Activated CD4-positive, CD25-positive, alpha-beta regulatory T cell treated with anti-CD3 and anti-CD28 coated beads, Interleukin-2, amount 50 U/mL, for 16 hours (primary cell): ENCODE data around the gene DHODH.
"Not testable (repeated sequence)": the region's sequence is repeated elsewhere in the genome, so short reads cannot be mapped to it uniquely, and the experiment has no call there.

Experiments used
- DNase-seq: peaks from one replicate; pipeline ENCODE4 v3.0.0-alpha.2; 2020; ENCODE audit warnings: low read depth, low spot score

The DHODH gene

DNA sequence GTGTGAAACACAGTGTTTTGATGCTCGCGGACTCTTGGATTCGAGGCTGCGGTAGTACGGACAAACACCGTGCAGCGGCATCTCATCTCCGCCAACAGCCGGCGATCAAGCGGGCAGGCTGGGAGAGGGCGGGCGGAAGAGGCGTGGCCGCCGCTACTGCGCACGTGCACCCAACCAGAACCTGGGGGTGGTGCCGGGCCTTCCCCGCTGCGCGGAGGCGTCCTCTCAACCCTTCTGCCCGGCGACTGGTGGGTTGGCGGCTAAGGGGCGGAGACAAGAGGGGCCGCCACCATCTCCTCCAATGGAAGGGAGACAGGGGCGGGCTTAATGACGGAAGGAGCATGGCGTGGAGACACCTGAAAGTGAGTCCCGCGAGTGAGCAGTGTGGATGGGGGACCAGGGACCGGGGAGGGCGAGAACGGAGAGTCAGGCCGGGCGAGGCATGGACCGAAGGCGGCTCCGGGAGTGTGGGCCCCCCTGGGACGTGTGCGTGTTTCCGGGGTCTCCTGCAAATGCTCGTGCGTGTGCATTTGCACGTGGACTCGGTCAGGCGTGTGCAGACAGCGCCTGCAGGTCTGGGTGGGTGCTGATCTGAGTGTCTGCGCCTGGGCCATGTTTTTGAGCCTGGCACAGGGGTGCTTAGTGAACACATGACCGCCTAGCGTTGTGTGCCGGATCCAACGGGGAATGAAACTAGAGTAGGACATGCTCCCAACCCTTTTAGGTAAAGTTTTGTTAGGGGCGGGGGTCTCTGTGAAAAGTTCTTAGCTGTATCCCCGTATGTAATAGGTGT, at the start of gene DHODH:
DHODH (plus strand) TSS at position 321 of the 793 bp plus-strand sequence; CDS start at position 342, 21 bp downstream.
- peak; percentile 97 for DNase-seq

DNA sequence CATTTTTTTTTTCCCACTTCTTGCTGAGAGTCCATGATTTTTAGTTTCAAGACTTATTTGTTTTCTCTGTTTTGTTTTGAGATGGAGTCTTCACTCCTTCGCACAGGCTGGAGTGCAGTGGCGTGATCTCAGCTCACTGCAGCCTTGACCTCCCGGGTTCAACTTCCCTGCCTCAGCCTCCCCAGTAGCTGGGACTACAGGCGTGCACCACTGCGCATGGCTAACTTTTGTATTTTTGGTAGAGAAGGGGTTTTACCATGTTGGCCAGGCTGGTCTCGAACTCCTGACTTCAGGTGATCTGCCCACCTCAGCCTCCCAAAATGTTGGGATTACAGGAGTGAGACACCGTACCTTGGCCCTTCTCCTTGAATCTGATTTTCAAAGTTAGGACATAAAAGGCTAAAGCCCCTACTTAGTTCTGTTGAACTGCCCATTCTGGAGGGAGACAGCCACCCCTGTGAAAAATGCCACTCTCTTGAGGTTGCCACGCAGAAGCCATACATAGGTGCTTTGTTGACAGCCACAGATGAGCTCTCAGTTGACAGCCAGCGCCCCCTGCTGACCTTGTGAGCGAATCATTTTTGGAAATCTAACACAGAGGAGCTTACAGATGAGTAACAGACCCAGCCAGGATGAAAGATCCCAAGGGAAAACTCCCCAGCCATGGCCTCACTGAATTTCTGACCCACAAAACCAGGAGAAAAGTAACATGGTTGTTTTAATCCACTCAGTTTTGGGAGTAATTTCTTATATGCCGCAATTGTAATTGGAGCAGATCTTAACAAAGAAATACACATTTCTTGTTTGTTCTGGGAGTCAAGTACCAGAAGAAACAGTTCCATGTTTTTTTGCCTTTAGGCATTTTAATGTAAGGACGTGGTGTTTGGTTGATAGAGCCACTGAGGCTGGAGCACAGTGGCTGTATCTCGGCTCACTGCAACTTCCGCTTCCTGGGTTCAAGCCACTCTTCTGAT, 47.2 kb upstream of the DHODH start:
- peak; percentile 71 for DNase-seq

DNA sequence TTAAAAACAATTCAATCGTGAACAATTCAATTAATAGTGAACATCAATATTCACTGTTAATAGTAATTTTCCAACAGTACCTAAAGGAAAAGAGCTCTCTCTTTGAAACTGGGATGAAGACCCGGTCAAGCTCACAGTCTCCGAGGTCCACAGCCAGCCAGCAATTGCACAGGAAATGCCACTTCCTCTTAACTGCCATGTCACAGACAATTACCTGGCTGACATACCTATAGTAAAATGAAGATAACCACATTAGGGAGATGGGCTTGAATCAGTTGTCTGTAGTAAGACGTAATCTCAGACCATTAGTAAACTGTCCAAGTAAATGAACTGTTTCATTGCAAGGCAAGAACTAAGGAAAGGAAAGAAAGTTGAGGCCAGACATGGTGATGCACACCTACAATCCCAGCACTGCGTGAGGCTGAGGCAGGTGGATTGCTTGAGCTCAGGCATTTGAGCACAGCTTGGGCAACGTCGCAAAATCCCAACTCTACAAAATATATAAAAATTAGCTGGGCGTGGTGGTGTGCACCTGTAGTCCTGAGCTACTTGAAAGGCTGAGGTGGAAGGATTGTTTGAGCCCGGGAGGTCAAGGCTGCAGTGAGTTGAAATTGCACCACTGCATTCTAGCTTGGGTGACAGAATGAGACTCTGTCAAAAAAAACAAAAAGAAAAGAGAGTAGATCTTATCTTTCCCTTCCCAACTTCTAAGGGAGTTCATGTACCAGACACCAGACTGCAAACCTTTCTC, 45.2 kb upstream of the DHODH start:
- DNase-seq: no peak

DNA sequence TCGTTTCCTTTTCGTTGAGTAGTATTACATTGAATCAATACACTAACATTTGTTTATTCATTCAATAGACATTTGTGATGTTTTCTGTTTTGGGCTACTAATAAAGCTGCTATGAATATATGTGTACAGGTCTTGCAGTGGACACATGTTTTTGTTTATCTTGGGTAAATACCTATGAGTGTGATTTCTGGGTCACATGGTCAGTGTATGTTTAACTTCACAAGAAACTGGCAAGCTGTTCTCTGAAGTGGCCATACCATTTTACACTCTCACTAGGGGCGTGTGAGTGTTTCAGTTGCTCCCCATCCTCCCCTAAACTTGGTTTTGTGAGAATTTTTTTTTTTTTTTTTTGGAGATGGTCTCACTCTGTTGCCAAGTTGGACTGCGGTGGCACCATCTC, 43.3 kb upstream of the DHODH start:
- DNase-seq: no peak

DNA sequence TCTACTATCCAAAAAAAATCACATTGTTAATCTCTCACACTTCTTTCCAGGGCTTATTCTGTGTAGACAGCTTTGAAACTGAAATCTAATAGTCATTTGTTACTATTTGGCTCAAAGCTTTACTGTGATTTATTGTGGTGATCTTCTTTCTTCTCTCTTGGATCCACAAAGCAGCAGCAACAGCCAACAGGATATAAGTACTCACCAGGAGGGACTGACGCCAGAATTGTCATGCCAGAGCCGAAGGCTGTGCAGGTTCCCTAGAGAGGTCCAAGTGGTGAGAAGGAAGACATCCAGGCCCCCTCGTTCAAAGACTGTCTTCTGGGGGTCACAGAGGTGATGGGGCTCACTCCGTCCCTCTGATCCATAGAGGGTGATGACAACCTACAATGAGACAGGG, 41.6 kb upstream of the DHODH start:
- no peak for DNase-seq

DNA sequence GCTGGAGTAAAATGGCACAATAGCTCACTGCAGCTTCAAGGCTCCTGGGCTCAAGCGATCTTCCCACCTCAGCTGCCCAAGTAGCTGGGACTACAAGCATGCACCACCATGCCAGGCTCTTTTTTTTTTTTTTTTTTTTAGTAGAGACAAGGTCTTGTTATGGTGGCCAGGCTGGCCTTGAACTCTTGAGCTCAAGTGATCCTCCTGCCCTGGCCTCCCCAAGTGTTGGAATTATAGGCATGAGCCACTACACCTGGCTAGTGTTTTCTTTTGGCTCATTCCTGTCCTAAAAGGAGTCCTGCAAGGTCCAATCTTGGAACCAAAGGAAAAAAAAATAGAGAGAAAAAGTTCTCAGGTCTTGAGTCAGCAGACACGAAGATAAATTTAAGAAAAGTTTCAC, 39.2 kb upstream of the DHODH start:
- DNase-seq: no peak

DNA sequence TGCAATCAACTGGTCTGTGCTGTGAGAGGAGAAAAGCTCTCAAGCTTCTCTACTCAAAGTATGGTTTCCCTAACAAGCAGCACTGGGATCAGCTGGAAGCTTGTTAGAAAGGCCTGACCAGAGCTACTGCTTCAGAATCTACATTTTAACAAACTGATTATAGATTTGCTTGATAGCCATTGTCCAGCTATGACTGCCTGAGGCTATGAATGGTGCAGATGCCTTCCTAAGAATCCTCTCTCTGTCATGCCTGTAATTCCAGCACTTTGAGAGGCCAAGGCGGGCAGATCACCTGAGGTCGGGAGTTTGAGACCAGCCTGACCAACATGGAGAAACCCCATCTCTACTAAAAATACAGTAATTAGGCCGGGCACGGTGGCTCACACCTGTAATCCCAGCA, 37.0 kb upstream of the DHODH start:
- no peak for DNase-seq

DNA sequence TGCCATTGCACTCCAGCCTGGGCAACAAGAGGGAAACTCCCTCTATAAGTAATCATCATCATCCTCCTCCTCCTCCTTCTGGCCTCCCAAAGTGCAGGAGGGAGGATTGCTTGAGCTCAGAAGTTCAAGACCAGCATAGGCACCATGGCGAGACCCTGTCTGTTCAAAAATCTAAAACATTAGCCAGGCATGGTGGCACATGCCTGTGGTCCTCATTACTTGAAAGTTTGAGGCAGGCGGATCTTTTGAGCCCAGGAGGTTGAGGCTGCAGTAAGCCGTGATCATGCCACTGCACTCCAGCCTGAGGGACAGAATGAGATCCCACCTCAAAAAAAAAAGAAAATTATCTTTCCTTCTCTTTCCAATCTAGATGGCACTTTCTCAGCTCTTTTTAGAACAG, 36.2 kb upstream of the DHODH start:
- DNase-seq: no peak

DNA sequence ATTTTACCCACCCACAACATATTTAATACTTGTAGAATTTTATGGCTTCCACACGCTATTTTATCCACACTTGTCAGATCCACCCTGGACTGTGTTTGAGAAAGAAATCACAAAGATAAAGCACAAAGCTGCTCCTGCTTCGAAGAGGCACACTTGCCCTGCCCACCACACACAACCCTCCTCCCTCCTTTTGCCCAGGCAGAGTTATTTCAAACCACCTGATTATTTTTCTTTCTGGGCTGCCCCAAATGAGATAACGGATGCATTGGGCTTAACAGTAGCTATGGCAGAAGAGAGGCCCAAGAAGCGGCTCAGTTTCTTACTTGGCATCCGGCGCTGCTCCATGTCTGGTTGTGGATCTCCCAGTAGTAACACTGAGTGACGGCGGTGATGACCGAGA, 35.5 kb upstream of the DHODH start:
- DNase-seq: no peak

DNA sequence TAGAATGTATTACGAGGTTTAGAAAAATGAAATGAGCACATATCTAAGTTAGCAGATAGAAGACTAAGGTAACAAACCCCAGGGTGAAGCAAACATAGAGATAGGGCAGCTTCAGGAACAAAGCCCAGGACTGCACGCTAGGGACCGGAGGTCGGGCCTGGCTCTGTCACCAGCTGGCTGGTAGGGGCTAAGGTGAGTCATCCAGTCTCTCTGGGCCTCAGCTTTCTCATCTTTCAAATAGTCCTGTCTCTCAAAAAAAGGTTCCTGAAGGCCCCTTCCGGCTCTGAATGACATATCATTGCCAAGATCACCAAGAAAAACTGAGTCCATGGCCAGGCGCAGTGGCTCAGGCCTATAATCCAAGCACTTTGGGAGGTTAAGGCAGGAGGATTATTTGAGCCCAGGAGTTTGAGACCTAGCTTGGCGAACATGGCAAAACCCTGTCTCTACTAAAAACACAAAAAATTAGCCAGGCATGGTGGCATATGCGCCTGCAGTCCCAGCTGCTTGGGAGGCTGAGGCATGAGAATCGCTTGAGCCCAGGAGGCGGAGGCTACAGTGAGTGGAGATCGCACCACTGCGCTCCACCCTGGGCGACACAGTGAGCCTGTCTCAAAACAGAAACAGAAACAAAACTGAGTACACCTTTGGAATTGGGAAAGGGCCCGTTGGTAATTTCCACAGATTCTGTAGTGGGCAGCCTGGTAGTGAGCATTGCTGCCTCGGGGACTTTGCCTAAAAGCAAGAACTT, 34.3 kb upstream of the DHODH start:
- no peak for DNase-seq

DNA sequence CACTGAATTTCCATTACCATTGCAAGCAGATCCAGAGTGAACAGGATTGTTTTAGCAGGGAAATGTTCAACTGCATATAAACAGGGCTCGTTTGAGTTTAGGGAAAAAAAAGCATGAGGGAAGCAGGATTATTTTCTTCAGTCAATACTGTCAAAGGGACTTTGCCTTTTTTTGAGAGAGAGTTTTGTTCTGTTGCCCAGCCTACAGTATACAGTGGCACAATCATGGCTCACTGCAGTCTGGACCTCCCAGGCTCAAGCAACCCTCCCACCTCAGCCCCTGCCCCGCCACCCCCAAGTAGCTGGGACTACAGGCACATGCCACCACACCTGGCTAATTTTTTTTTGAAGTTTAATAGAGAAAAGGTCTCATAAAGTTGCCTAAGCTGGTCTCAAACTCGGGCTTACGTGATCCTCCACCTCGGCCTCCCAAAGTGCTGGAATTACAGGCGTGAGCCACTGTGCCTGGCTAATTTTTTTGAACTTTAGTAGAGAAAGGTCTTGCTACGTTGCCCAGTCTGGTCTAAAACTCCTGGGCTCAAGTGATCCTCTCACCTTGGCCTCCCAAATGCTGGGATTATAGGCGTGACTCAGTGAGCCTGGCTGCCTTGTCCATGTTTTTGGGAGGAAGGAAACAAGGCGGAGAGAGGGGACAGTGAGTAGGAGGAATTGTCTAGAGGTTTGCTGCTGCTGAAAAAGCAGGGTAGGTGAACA, 23.1 kb upstream of the DHODH start:
- no peak for DNase-seq

DNA sequence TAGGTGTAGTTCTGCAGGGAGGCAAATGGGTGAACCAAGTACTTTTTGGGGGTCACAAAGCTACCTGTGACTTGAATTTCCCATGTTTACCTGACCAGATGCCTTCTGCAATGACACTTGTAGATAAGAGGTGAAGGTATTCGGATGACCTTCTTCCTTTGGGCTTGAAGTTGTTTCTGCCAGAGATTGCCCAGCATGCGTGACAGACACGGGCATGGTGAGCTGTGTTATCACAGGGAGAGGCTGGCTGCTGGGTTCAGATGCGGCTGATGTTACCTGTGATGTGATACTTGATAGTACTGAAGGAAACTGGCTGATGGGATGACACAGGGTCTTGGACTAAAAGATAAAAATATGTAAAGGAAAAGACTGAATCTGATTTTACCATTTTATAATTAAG, 22.4 kb upstream of the DHODH start:
- no peak for DNase-seq

DNA sequence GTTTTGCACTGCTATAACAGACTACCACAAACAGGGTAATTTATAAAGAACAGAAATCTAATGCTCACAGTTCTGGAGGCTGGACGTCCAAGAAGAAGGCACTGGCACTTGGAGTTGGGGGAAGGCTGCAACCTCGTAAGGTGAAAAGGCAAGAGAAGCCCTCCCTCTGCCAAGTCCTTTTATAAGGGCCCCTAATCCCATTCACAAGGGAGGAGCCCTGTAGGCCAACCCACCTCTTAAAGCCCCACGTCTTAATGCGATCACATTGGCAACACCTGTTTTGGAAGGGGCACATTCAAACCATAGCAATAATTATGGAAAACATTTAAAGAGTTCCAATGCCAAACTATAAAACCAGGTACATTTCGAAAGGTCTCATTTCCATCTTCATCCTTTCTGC, 13.5 kb upstream of the DHODH start:
- no peak for DNase-seq

DNA sequence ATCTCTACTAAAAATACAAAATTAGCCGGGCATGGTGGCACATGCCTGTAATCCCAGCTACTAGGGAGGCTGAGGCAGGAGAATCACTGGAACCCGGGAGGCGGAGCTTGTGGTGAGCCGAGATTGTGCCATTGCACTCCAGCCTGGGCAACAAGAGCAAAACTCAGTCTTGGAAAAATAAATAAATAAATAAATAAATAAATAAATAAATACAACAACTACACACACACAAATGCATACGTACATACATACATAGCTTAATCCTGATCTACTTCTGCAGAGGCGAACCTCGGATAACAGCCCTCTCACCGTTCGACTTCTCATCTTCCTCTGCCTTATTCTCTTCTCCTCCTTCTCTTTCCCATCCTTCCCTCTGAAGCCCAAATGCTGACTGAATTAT, 11.0 kb upstream of the DHODH start:
- not testable (repeated sequence) for DNase-seq

DNA sequence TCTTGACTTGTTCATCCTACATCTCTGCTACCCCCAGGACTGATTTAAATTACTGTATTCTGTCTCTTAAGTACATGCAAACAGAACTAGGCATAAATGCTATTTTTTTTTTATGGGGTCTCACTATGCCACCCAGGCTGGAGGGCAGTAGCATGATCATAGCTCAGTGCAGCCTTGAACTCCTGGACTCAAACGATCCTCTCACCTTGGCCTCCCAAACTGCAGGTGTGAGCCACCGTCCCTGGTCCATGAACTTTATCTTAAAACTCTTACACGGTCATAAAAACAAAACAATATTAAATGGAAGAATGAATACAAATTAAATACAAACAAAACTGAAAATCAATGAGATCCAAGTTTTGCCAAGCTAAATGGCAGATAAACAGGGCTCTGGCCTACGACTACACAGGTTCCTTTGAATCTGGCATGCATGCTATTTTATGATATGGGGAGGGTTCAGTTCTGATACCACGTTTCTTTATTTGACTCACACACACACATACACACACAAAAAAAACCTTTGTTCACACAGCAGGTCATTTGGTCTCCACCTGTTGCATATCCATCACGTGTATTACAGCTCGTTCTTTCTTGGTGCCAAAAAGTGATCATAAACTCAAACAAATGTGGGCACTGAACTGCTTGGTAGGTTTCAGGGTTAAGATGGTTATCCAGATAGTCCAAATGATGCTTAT, 7.2 kb upstream of the DHODH start:
- no peak for DNase-seq

DNA sequence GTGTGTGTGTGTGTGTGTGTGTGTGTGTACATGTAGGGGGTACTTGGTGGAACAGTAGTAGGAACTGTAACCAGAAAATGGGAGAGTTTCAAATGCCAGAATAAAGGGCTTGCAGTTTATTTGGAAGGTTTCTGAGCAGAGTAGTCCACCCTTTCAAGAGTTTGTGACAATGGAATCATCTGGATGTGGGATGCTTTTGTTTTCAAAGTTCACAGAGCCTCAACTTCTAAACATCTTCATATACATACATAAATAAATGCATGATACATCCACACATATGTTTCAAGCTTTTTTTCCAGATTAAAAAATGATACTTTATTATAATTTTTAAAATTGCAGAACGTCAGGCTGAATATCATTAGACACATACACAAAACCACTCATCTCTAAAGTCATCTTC, 5.9 kb upstream of the DHODH start:
- no peak for DNase-seq

DNA sequence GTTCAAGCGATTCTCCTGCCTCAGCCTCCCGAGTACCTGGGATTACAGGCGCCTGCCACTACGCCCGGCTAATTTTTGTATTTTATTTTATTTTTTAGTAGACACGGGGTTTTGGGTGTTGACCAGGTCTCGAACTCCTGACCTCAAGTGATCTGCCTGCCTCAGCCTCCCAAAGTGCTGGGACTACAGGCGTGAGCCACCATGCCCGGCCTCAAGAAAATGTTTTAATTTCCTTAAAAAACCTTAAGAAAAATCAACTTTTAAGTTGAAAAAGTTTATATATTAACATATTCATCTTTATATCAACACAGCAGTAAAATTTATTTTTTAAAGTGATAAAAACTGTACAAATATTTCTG, 500 bp upstream of the DHODH start:
- not testable (repeated sequence) for DNase-seq

DNA sequence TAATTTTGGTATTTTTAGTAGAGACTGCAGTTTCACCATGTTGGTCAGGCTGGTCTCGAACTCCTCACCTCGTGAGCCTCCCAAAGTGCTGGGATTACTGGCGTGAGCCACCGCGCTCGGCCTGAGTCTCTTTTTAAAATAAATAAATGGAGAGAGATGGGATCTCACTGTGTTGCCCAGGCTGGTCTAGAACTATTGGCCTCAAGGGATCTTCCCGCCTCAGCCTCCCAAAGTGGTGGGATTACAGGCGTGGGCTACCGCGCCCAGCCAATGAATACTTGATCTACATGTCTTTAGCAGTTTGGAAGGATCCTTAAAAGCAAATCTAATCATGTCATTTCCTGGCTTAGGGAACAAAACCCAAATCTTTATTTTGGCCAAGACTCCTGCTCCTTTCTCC, 1.2 kb downstream of the DHODH start:
- no peak for DNase-seq

DNA sequence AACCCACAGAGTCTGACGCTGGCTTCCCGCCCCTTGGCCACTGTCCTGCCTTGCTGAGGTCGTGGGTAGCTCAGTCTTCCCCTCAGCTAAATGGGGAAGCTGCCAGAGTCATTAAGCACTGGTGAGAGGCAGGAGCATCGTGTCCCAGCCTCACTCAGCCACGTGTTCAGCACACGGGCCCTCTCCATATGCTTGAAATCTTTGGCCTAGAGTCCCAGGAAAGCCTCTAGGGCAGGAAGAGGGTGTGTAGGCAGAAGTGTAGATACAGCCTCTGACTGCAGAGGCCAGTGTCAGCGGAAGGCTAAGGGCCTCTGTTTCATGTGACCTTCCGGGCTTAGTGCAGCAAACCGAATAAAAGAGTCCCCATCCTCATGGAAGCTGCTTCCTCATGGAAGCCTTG, 4.1 kb downstream of the DHODH start:
- DNase-seq: no peak

DNA sequence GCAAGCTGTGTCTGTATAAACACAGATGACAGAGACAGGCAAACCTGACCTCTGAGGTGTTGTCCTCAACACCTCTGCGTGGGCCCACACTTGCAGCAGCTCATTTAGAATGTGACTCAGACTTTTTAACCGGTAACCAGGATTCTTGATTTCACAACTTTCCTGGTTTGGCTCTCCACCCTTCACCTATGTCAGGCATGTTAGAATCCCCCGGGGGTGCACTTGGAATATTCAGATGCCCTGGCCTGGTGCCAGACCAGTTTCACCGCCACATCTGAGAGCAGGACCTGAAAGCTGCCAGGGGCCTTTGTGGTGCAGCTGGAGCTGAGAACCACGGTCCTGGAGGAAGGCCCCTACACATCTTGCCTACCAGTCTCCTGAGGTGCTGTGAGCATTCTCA, 4.8 kb downstream of the DHODH start:
- no peak for DNase-seq
